GM12878 (cell line): Measurements from ENCODE around the gene AGBL1. TPM values are rescaled to one million over a fixed set of nuclear protein-coding genes. Genes with fewer than 3 reads are reported as not detected.

Experiments used
- ATAC-seq: fragments of 200-7000 bp; cut with Tn5 transposase; 3 replicates; pipeline ENCODE4 v1.9.1; 2020; ENCODE audit warnings: mild to moderate bottlenecking, moderate library complexity
- BruUV-seq: library from RNA; stranded (reverse); fragments of 400-500 nt; replicated peaks from 2 replicates; lab custom pipeline; 2021; lab: Mats Ljungman, UMichigan
- CTCF ChIA-PET: fragments of 300-600 bp; sonication (Branson Sonifier 250); formaldehyde crosslinking; extraction: SDS; loops from one replicate; lab custom pipeline; 2021; ENCODE audit warnings: inconsistent platforms; lab: Yijun Ruan, JAX
- POLR2A ChIA-PET: fragments of 350-600 bp; formaldehyde crosslinking; extraction: SDS; loops from one replicate; lab custom pipeline; 2021; ENCODE audit warnings: inconsistent platforms; lab: Charles Lee
- RAD21 ChIA-PET: fragments of 300-600 bp; sonication (Branson Sonifier 250); formaldehyde crosslinking; loops from one replicate; lab custom pipeline; 2023; ENCODE audit warnings: antibody characterized with exemption; ENCODE audit not compliant: unreplicated experiment; lab: Charles Lee
- SMC1A ChIA-PET: fragments of 300-600 bp; sonication (Branson Sonifier 250); formaldehyde crosslinking; loops from one replicate; lab custom pipeline; 2023; ENCODE audit not compliant: unreplicated experiment, uncharacterized antibody; lab: Charles Lee
- DNase-seq: peaks from one replicate; pipeline ENCODE4 v3.0.0-alpha.2; 2011; ENCODE audit warnings: low read depth, low spot score
- FAIRE-seq: peaks from 3 replicates; lab custom pipeline; 2011; peaks lifted over from hg19 to GRCh38; lab: Jason Lieb, UNC
- H2AFZ ChIP-seq: 2 replicates; pipeline ENCODE4 v1.6.0; 2011; ENCODE audit warnings: low read depth, low read length, control low read depth; ENCODE audit not compliant: control insufficient read depth
- H3K27ac ChIP-seq: 2 replicates; pipeline ENCODE4 v1.5.1; 2011; ENCODE audit warnings: control low read depth; ENCODE audit not compliant: control insufficient read depth, insufficient read depth
- H3K27me3 ChIP-seq, 2 experiments: replicated peaks in 1 of 2; 2 replicates each; pipeline versions ENCODE4 v1.6.0 to v1.6.1; 2011; ENCODE audit warnings: low read length in 1 of 2; ENCODE audit not compliant: control insufficient read depth in 2 of 2, insufficient read depth in 2 of 2
- H3K36me3 ChIP-seq, 2 experiments: 2 replicates each; pipeline ENCODE4 v1.5.1; 2011; ENCODE audit warnings: low read length in 1 of 2; ENCODE audit not compliant: control insufficient read depth in 2 of 2, insufficient read depth in 2 of 2
- H3K4me1 ChIP-seq: 2 replicates; pipeline ENCODE4 v1.6.1; 2011; ENCODE audit warnings: mild to moderate bottlenecking, low read length, moderate library complexity, mixed read lengths; ENCODE audit not compliant: control insufficient read depth, insufficient read depth
- H3K4me2 ChIP-seq: 2 replicates; pipeline ENCODE4 v1.6.0; 2011; ENCODE audit warnings: control low read depth; ENCODE audit not compliant: control insufficient read depth, insufficient read depth
- H3K4me3 ChIP-seq: fragments of 200-600 bp; sonication (generic); 2 replicates; pipeline ENCODE4 v1.5.1; 2016
- H3K79me2 ChIP-seq: 2 replicates; pipeline ENCODE4 v1.6.0; 2011; ENCODE audit warnings: low read length; ENCODE audit not compliant: control insufficient read depth, insufficient read depth
- H3K9ac ChIP-seq: 2 replicates; pipeline ENCODE4 v1.8.0; 2011; ENCODE audit warnings: low read length, control low read depth, mixed read lengths; ENCODE audit not compliant: control insufficient read depth, insufficient read depth
- H3K9me3 ChIP-seq: replicated peaks from 3 replicates; pipeline ENCODE4 v1.5.1; 2011; ENCODE audit warnings: mild to moderate bottlenecking, low read length; ENCODE audit not compliant: control insufficient read depth, insufficient read depth
- H4K20me1 ChIP-seq: 2 replicates; pipeline ENCODE4 v1.6.0; 2011; ENCODE audit not compliant: control insufficient read depth, insufficient read depth
- IKZF2 ChIP-seq, 2 experiments: fragments of 450-650 bp; IDR thresholded peaks; 2 replicates each; pipeline ENCODE4 v1.6.1; 2017; ENCODE audit warnings: mild to moderate bottlenecking in 2 of 2, moderate library complexity in 2 of 2
- JUNB ChIP-seq: IDR thresholded peaks from 2 replicates; pipeline ENCODE4 v1.6.1; 2016; ENCODE audit warnings: antibody characterized with exemption, mild to moderate bottlenecking
- NR2C1 ChIP-seq: fragments of 450-650 bp; IDR thresholded peaks from 2 replicates; pipeline ENCODE4 v1.6.1; 2017; ENCODE audit warnings: antibody characterized with exemption, mild to moderate bottlenecking, moderate library complexity
- PAX8 ChIP-seq: fragments of 450-650 bp; IDR thresholded peaks from 2 replicates; pipeline ENCODE4 v1.6.1; 2017; ENCODE audit warnings: mild to moderate bottlenecking, moderate library complexity
- RAD51 ChIP-seq: fragments of 450-650 bp; IDR thresholded peaks from 2 replicates; pipeline ENCODE4 v1.6.1; 2016; ENCODE audit warnings: moderate library complexity, mild to moderate bottlenecking, inconsistent platforms
- RFX5 ChIP-seq: IDR thresholded peaks from 2 replicates; pipeline ENCODE4 v1.6.1; 2011; ENCODE audit warnings: low read depth, low read length, improper control_type of control experiment
- RUNX3 ChIP-seq: IDR thresholded peaks from 2 replicates; pipeline ENCODE4 v1.6.1; 2012; ENCODE audit warnings: low read length, inconsistent platforms
- SPI1 ChIP-seq: IDR thresholded peaks from 2 replicates; pipeline ENCODE4 v1.6.1; 2011; ENCODE audit warnings: low read depth, mild to moderate bottlenecking, low read length, moderate library complexity, borderline replicate concordance; ENCODE audit not compliant: insufficient read depth
- SUZ12 ChIP-seq: fragments of 200-600 bp; sonication (generic); IDR thresholded peaks from one replicate; pipeline ENCODE4 v1.6.1; 2018; ENCODE audit warnings: antibody characterized with exemption, mild to moderate bottlenecking; ENCODE audit not compliant: unreplicated experiment
- WGBS: methylation state at CpG from one replicate; pipeline ENCODE4 v1.1.6; 2016; ENCODE audit warnings: low lambda C conversion rate; ENCODE audit not compliant: insufficient replicate concordance, insufficient coverage; ENCODE audit errors: missing lambda C conversion rate; 5-methylcytosine and 5-hydroxymethylcytosine counted together
- in situ Hi-C: fragments of 300-500 bp; cut with MboI; formaldehyde crosslinking; loops from 9 replicates; pipeline ENCODE4 v1.14.3; 2018; ENCODE audit warnings: mixed read lengths
- intact Hi-C: fragments of 100-400 bp; cut with micrococcal nuclease; formaldehyde crosslinking; loops from one replicate; pipeline ENCODE4 v1.14.2; 2022; ENCODE audit not compliant: unreplicated experiment
- polyA plus RNA-seq, 11 experiments: library from polyadenylated mRNA; depleted of rRNA in 4 of 11; unstranded in 6 of 11; stranded (reverse) in 5 of 11; fragments of >200 nt; fragmentation: Nextera tagmentation in 4 of 11; fragmentation: Illumina TruSeq in 1 of 11; extraction: Ambion mirVana in 4 of 11; extraction: Trizol in 1 of 11; gene quantifications; 1 replicate in 1 of 11; 2 replicates in 10 of 11; pipeline versions ENCODE4 v1.2.1 to v1.2.3, GENCODE V29; 2011 to 2016; ENCODE audit warnings: inconsistent platforms in 2 of 11, missing spikeins in 2 of 11, low read depth in 1 of 11
- total RNA-seq, 4 experiments: library from RNA; depleted of rRNA in 3 of 4; stranded (reverse); fragments of >200 nt in 3 of 4; fragmentation: Illumina TruSeq in 1 of 4; extraction: Trizol in 1 of 4; gene quantifications; 2 replicates each; pipeline versions ENCODE4 v1.2.1 to v1.2.3, GENCODE V29; 2013 to 2021

The AGBL1 gene
- total and polyA plus RNA-seq, 10 of the 15 experiments (the other 5 are each of a cell fraction or from before 2014, with no cell fraction given) = not detected

DNA sequence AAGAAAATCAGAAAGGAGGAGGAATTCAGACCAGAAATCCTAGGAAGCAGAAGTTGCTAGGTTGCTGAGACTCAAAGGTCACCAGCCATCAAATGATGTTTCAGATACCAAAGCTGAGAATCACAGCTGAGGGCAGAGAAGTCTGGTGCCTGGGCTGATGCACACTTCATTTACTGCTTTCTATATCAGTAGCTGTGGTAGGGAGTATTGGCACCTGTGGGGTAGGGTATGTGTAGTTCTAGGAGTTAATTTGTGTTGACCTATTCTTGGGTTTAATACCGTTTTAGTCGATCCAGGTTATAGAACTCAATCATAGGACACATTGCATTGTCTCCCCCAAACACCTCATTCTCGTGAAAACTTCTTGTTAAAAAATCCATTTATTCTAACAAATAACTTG is 529.6 kb downstream of the AGBL1 start:
- Histone ChIP-seq H3K27ac (no peak overlapping the region), H3K79me2 (no peaks in the 10 kb centered on the region), H3K4me3 (no peak overlapping the region), H3K9ac (no peak overlapping the region), H3K9me3 (no peaks in the 10 kb centered on the region), H3K36me3 (no peaks in the 10 kb centered on the region), H4K20me1 (no peaks in the 10 kb centered on the region), H2AFZ (no peak overlapping the region), H3K4me2 (no peak overlapping the region), H3K4me1 (no peaks in the 10 kb centered on the region), H3K27me3 (no peaks in the 10 kb centered on the region)
- ChIA-PET SMC1A (no interaction called here), CTCF (interaction anchor here (1.0 kb wide), 1 partner anchor 11 kb away, joined by 3 read pairs; no protein-coding TSS in a partner anchor), POLR2A (no interaction called here), RAD21 (no interaction called here)
- no peak for ATAC-seq
- intact Hi-C loops (no loop called here), in situ Hi-C loops (no loop called here)
- WGBS = 7% methylated on average over 3 of the region's 3 CpGs
- no TSS peak for BruUV-seq
- no peak for DNase-seq
- no peak for FAIRE-seq
- TF ChIP-seq NR2C1 = no peak

GRCh38 chr15:86610038-86610437 is 530.4 kb downstream of the AGBL1 start:
- ChIA-PET SMC1A (no interaction called here), CTCF (interaction anchor here (1.0 kb wide), 1 partner anchor 11 kb away, joined by 3 read pairs; no protein-coding TSS in a partner anchor), POLR2A (no interaction called here), RAD21 (no interaction called here)
- intact Hi-C loops (no loop called here), in situ Hi-C loops (no loop called here)
- ATAC-seq = no peak
- 0% methylated on average over 2 of the region's 2 CpGs for WGBS
- H2AFZ ChIP-seq = no peak overlapping the region
- no peak for FAIRE-seq
- H3K79me2 ChIP-seq = no peaks in the 10 kb centered on the region
- H3K4me2 ChIP-seq = no peak overlapping the region
- TF ChIP-seq PAX8 (no peak), RUNX3 (no peak), IKZF2 (IDR thresholded peaks at IDR 0.05) (no peak), RAD51 (no peak), JUNB (no peak), SUZ12 (no peak), SPI1 (no peak), RFX5 (no peak)
- DNase-seq = no peak
- no TSS peak for BruUV-seq
- no peak overlapping the region for H3K27ac ChIP-seq
- no peaks in the 10 kb centered on the region for H3K4me1 ChIP-seq
- H3K9ac ChIP-seq = no peak overlapping the region
- H3K9me3 ChIP-seq = no peaks in the 10 kb centered on the region
- H3K36me3 ChIP-seq = no peaks in the 10 kb centered on the region
- H3K4me3 ChIP-seq = no peak overlapping the region
- no peaks in the 10 kb centered on the region for H3K27me3 ChIP-seq
- no peaks in the 10 kb centered on the region for H4K20me1 ChIP-seq
